Stimulated activated CD4-positive, alpha-beta T cell treated with anti-CD3 and anti-CD28 coated beads, Interleukin-15, amount 100 ng/mL, for 48 hours (primary cell): ENCODE data around the gene ALKBH4.
"Not testable (repeated sequence)": the region's sequence is repeated elsewhere in the genome, so short reads cannot be mapped to it uniquely, and the experiment has no call there.

ENCODE experiments used
- DNase-seq, 2 donors: peaks; one replicate each; pipeline ENCODE4 v3.0.0-alpha.2; 2020; ENCODE audit warnings: low read depth in 2 of 2

The ALKBH4 gene

GRCh38 chr7:102478314-102479208 is 13.9 kb upstream of the ALKBH4 start, which contains the start of gene POLR2J:
Gene POLR2J (minus strand): TSS chr7:102478922. CDS start chr7:102478860, 62 bp downstream.
- DNase-seq = peak; percentile 83 to 96

- DNase-seq = not testable (repeated sequence)
Measured at GRCh38 chr7:102474736-102475435, 10.2 kb upstream of the ALKBH4 start.

GRCh38 chr7:102474116-102474515 is 9.5 kb upstream of the ALKBH4 start:
- not testable (repeated sequence) for DNase-seq

- DNase-seq = no peak
Measured at GRCh38 chr7:102473271-102473991, 8.8 kb upstream of the ALKBH4 start.

GRCh38 chr7:102472126-102473041 is 7.7 kb upstream of the ALKBH4 start:
- DNase-seq = no peak

GRCh38 chr7:102471791-102472125 is 7.1 kb upstream of the ALKBH4 start:
- no peak for DNase-seq

GRCh38 chr7:102469972-102470825 is 5.5 kb upstream of the ALKBH4 start:
- no peak for DNase-seq

- no peak for DNase-seq
Measured at GRCh38 chr7:102469351-102469971, 4.8 kb upstream of the ALKBH4 start.

- no peak for DNase-seq
Measured at GRCh38 chr7:102468478-102469350, 4.1 kb upstream of the ALKBH4 start.

- DNase-seq = no peak
Measured at GRCh38 chr7:102467581-102468477, 3.2 kb upstream of the ALKBH4 start.

GRCh38 chr7:102466097-102466496 is 1.4 kb upstream of the ALKBH4 start:
- DNase-seq = no peak

GRCh38 chr7:102463841-102464576 is 654 bp downstream of the ALKBH4 start:
- DNase-seq = no peak

- DNase-seq = no peak
Measured at GRCh38 chr7:102460467-102460866, 4.2 kb downstream of the ALKBH4 start.

- DNase-seq = no peak
Measured at GRCh38 chr7:102459221-102459844, 5.3 kb downstream of the ALKBH4 start.

GRCh38 chr7:102457352-102457924 is 7.2 kb downstream of the ALKBH4 start:
- DNase-seq = no peak

GRCh38 chr7:102456327-102456726 is 8.3 kb downstream of the ALKBH4 start:
- DNase-seq = no peak
